ENCODE results near the gene WSCD2. TPM values are rescaled to one million over a fixed set of nuclear protein-coding genes. Genes with fewer than 3 reads are reported as not detected.

The WSCD2 gene
- total RNA-seq, 1 donor from 2014 or later: 0.73 TPM

Other genes with a start within 250 kb of the WSCD2 start
- 10.6 TPM for gene CMKLR1, start 210.0 kb downstream of the WSCD2 start, total RNA-seq